ENCODE measurements around the gene NDEL1. TPM values are rescaled to one million over a fixed set of nuclear protein-coding genes. Genes with fewer than 3 reads are reported as not detected.

The NDEL1 gene
- total RNA-seq, 1 experiment from 2014 or later = 78.4 TPM

GRCh38 chr17:8466456-8466855, 30.8 kb downstream of the NDEL1 start:
- Histone ChIP-seq H3F3A (ENCODE audit: insufficient read depth, low read depth) (no peaks in the 10 kb centered on the region), H3K4me2 (no peak overlapping the region), H2AFZ (no peak overlapping the region), H3K9me3 (ENCODE audit: insufficient read depth, low read depth) (no peaks in the 10 kb centered on the region), H3K36me3 (ENCODE audit: low read depth) (no peaks in the 10 kb centered on the region), H4K20me1 (ENCODE audit: insufficient read depth) (no peaks in the 10 kb centered on the region), H3K4me1 (replicated peaks; ENCODE audit: insufficient read depth) (no peaks in the 10 kb centered on the region), H3K79me2 (ENCODE audit: low read depth) (no peaks in the 10 kb centered on the region), H3K9me2 (ENCODE audit: insufficient read depth) (no peaks in the 10 kb centered on the region), H3K4me3 (no peak overlapping the region), H3K27ac (no peak overlapping the region), H3K27me3 (ENCODE audit: insufficient read depth, low read depth) (no peaks in the 10 kb centered on the region)
- CTCF ChIA-PET = no interaction called here
- intact Hi-C loops (cut with micrococcal nuclease; ENCODE audit: unreplicated experiment) = no loop called here
- BruUV-seq (replicated peaks) = no TSS peak
- DNase-seq = no peak
- TF ChIP-seq EZH2 (IDR thresholded peaks at IDR 0.05; ENCODE audit: low read depth) = no peak
- no peak for TF ChIP-seq CTCF (conservative IDR thresholded peaks at IDR 0.05)
- POLR2A ChIA-PET (ENCODE audit: unreplicated experiment) = no interaction called here

- no peak for DNase-seq
- no peak for TF ChIP-seq CTCF (conservative IDR thresholded peaks at IDR 0.05)
- no peaks in the 10 kb centered on the region for H3K4me1 ChIP-seq (replicated peaks; ENCODE audit: insufficient read depth)
- no peaks in the 10 kb centered on the region for H4K20me1 ChIP-seq (ENCODE audit: insufficient read depth)
- H2AFZ ChIP-seq = no peak overlapping the region
- H3K27ac ChIP-seq = no peak overlapping the region
- H3K9me3 ChIP-seq (ENCODE audit: insufficient read depth, low read depth) = no peaks in the 10 kb centered on the region
- no peaks in the 10 kb centered on the region for H3K36me3 ChIP-seq (ENCODE audit: low read depth)
- CTCF ChIA-PET = no interaction called here
- H3K79me2 ChIP-seq (ENCODE audit: low read depth) = no peaks in the 10 kb centered on the region
- no TSS peak for BruUV-seq (replicated peaks)
- H3K27me3 ChIP-seq (ENCODE audit: insufficient read depth, low read depth) = no peaks in the 10 kb centered on the region
- intact Hi-C loops (cut with micrococcal nuclease; ENCODE audit: unreplicated experiment) = no loop called here
- H3K4me2 ChIP-seq = no peak overlapping the region
- no peaks in the 10 kb centered on the region for H3K9me2 ChIP-seq (ENCODE audit: insufficient read depth)
- H3F3A ChIP-seq (ENCODE audit: insufficient read depth, low read depth) = no peaks in the 10 kb centered on the region
- H3K4me3 ChIP-seq = no peak overlapping the region
- POLR2A ChIA-PET (ENCODE audit: unreplicated experiment) = no interaction called here
Observed at GRCh38 chr17:8466873-8467272, 31.2 kb downstream of the NDEL1 start.

DNA sequence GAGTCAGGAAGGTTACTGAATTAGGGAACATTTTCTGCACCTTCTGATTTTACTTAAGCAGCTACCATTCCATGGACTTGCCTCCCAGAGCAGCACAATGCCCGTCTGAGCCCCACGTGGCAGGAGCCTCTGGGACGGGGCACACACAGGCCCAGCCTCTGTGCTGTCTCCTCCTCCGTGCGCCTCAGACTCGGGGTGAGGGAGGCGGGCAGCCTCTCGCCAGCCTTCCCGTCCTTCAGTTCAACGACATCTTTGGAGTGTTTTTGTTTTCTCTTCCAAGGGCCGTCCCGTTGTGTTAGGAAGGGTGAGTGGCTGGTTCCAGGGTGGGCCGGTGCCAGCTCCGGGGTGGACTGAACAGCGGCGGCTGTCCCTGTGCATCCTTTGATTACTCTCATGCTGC, 31.8 kb downstream of the NDEL1 start:
- H3K79me2 ChIP-seq (ENCODE audit: low read depth) = no peaks in the 10 kb centered on the region

More for the DNA sequence above, 31.8 kb downstream of the NDEL1 start:
- H2AFZ ChIP-seq = no peak overlapping the region
- no peaks in the 10 kb centered on the region for H4K20me1 ChIP-seq (ENCODE audit: insufficient read depth)
- H3K4me1 ChIP-seq (replicated peaks; ENCODE audit: insufficient read depth) = no peaks in the 10 kb centered on the region
- ChIA-PET POLR2A (ENCODE audit: unreplicated experiment) (interaction anchor here (0.6 kb wide), 1 partner anchor 357 kb away, joined by 4 read pairs; no protein-coding TSS in a partner anchor), CTCF (no interaction called here)
- H3F3A ChIP-seq (ENCODE audit: insufficient read depth, low read depth) = no peaks in the 10 kb centered on the region
- no peak overlapping the region for H3K4me3 ChIP-seq
- TF ChIP-seq CTCF (conservative IDR thresholded peaks at IDR 0.05) = no peak
- no peak for TF ChIP-seq EZH2 (IDR thresholded peaks at IDR 0.05; ENCODE audit: low read depth)
- DNase-seq = no peak
- H3K4me2 ChIP-seq = no peak overlapping the region
- no peaks in the 10 kb centered on the region for H3K9me3 ChIP-seq (ENCODE audit: insufficient read depth, low read depth)
- no peak overlapping the region for H3K27ac ChIP-seq
- BruUV-seq (replicated peaks) = no TSS peak
- intact Hi-C loops (cut with micrococcal nuclease; ENCODE audit: unreplicated experiment) = no loop called here
- H3K36me3 ChIP-seq (ENCODE audit: low read depth) = no peaks in the 10 kb centered on the region
- no peaks in the 10 kb centered on the region for H3K9me2 ChIP-seq (ENCODE audit: insufficient read depth)
- no peaks in the 10 kb centered on the region for H3K27me3 ChIP-seq (ENCODE audit: insufficient read depth, low read depth)
